GM19238 (cell line): ENCODE measurements around the gene XAGE5.
"Not testable (repeated sequence)": the region's sequence is repeated elsewhere in the genome, so short reads cannot be mapped to it uniquely, and the experiment has no call there.

Source experiments
- DNase-seq: peaks from one replicate; pipeline ENCODE4 v3.0.0; 2011; ENCODE audit warnings: low spot score; ENCODE audit not compliant: insufficient read length

The XAGE5 gene, protein sequence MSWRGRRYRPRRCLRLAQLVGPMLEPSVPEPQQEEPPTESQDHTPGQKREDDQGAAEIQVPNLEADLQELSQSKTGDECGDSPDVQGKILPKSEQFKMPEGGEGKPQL

GRCh38 chrX:52811065-52811625 is at the start of gene XAGE5:
Gene XAGE5 (plus strand): TSS chrX:52811287. CDS start chrX:52812567, 1,280 bp downstream.
- no peak for DNase-seq

DNA sequence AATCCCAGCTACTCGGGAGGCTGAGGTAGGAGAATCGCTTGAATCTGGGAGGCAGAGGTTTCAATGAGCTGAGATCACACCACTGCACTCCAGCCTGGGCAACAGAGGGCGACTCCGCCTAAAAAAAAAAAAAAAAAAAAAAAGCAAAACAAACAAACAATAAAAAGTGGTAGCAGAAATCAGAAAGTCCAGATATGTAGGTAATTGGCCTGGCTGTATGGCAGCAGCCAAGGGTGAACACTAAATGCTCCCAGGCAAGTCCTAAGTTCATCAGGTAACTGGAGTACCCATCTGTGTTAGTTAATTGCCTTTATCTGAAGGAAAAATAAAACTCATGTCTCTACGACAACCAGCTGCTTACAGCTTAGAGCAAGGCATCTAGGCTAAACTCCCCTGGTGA is 45.1 kb upstream of the XAGE5 start:
- not testable (repeated sequence) for DNase-seq

GRCh38 chrX:52773504-52773903 is 37.6 kb upstream of the XAGE5 start:
- not testable (repeated sequence) for DNase-seq

- not testable (repeated sequence) for DNase-seq
Measured at GRCh38 chrX:52797327-52797726, 13.8 kb upstream of the XAGE5 start, which contains the start of gene SPANXN5. Gene SPANXN5 (minus strand): TSS chrX:52797427. CDS start chrX:52797348, 79 bp downstream.

GRCh38 chrX:52804876-52805275 is 6.2 kb upstream of the XAGE5 start:
- DNase-seq, result not testable (repeated sequence)

DNA sequence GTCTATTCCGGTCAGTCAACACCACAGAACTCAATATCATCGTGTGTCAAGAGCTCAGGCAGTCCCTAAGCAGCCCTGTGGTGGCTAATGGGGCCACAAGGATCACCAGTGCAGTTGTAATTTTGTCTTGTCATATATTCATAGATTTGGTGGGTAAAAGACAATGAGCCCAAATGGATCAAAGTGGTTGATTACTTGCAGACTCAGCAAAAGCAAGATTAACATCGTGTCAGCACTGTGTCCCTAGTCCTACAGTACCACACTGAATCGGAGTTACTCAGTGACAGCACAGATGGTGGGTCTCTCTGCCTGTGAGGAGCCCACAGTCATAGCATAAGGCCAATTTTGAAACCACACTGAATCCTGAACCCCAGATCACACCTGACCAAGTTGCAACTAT is 8.7 kb downstream of the XAGE5 start:
- DNase-seq, result no peak

GRCh38 chrX:52821079-52821760 is 10.1 kb downstream of the XAGE5 start:
- DNase-seq, result no peak

GRCh38 chrX:52824608-52825007 is 13.5 kb downstream of the XAGE5 start:
- no peak for DNase-seq

- no peak for DNase-seq
Measured at GRCh38 chrX:52830551-52830950, 19.5 kb downstream of the XAGE5 start.

- DNase-seq, result no peak
Measured at GRCh38 chrX:52839137-52839536, 28.1 kb downstream of the XAGE5 start.

GRCh38 chrX:52843619-52844018 is 32.5 kb downstream of the XAGE5 start:
- DNase-seq, result not testable (repeated sequence)

DNA sequence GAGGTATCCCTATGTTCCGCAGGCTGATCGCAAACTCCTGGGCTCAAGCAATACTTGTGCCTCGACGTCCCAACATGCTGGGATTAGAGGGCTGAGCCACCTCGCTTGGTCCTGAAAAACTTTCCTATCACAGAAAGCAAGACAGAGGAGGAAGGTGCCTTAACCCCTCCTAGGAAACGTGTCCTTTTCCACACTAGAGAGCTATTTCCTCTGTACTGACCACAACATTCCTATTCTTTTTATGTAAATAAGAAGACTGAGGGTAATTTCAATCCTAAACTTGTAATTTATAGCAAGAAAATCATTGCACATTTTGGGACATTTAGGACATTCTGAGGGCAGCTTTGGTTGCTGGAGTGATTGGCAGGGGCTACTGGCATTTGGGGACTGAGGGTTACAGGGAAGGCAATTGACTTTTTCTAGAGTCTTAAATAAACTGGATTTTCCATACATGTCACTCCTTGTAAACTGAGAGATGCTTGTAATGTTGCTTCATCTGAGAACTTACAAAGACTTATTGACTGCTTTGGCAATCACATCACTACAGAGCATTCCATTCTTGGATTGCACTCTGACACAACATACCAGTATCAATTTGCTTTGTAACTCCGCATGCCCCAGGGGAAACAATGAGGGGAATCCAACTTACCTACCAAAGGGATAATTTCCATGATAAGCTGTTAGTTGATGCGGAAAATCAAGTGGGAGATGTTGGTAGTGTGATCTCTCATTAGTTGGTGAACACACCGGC is 41.2 kb downstream of the XAGE5 start:
- no peak for DNase-seq

- not testable (repeated sequence) for DNase-seq
Measured at GRCh38 chrX:52856991-52857525, 46.0 kb downstream of the XAGE5 start.

DNA sequence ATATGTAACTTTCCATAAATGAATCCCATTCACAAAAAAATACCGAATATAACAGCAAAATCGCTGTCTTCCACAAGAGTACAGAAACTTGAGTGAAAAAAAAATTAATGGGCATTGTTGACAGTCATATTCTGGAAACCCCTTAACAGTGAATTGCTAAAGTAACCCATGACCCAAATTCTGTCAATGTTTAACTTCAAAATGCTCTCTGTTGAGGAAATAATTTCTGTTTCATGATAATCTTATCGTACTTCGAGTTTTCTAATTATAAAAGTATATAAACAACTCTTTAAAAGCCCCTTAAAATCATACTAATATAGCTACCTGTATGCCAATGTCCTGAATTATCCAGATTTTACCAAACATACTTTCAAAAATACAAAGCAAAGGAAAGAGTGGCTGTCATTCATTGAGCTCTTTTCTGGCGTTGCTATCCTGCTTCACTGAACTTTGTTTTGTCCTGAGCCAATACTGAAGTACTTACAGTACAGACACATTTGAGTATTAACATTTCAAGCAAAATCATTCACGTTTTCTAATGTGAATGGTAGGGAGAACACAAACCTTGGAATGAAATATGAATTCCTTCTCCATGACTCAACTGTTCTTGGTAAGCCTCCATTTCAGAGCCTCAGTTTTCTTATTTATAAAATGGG is 54.4 kb downstream of the XAGE5 start:
- no peak for DNase-seq
